Fibroblast of skin of right biceps (primary cell): ENCODE results near the gene MTF1.

Experiments used
- DNase-seq: peaks from one replicate; pipeline ENCODE4 v3.0.0-alpha.2; 2013

The MTF1 gene

DNA sequence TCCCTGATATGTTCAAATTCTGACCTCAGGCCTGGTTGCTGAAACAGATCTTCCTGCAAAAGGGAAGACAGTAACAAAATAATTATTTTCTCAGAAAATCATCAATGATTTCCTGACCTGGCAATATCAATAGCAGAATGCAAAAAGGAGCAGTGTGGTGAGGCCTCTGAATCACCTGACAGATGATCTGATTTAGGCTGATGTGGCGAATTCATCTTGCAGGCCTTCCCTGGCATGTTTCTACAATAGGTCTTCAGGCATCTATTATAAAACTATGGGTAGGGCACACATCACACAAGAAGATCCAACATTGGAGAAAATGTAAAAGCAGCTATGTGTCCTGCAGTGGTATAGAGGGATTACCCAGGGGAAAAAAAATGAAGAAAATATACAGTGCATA, 7.1 kb upstream of the MTF1 start:
- DNase-seq, result no peak

DNA sequence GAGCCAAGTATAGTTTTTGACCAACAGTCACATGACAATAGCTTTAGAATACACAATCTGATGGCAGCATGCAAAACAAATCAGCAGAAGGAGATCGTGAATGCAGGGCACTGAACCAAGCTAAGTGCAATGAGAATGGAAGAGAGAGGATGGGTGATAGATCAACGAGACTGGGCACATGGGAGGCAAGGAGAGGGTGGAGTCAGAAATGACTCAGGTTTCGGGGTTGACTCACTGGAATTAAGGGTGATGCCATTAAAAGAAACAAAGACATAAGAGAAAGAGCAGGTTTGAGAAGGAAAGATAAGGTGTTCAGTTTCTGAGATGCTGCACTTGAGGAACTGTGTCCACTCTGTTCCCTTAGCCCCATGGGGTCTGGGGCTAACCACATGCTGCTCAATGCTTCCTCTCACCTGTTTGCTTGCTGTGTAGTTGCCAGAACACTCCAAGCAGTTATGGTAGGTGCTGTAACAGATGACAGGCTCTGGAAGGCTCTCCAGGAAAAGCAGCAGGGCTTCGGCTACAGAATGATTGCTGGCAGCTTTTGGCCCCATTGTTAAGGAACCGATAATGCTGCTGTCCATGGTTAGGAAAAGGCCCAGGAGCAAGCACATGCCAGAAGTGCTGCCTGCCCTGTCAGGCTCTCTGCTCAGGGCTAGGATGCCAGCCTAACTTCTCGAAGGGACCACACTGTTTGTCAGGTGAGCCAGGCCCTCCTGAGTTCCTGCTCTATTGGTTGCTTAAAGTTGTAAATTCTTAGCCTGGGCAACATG, 6.1 kb upstream of the MTF1 start:
- peak; percentile 23 for DNase-seq

DNA sequence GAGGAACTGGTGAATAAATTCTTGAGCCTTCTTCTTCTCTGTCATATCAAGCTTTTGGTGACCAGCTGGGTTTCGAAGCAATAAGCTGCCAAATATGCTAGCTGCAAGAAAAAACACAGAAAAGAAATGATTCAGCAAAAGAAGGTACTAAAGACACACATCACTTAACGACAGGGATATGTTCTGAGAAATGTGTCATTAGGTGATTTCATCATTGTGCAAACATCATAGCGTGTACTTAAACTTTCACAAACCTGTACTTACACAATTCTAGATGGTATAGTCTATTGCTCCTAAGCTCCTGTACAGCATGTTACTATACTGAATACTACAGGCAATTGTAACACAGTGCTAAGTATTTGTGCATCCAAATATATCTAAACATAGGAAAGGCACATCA, 2.9 kb upstream of the MTF1 start:
- no peak for DNase-seq

DNA sequence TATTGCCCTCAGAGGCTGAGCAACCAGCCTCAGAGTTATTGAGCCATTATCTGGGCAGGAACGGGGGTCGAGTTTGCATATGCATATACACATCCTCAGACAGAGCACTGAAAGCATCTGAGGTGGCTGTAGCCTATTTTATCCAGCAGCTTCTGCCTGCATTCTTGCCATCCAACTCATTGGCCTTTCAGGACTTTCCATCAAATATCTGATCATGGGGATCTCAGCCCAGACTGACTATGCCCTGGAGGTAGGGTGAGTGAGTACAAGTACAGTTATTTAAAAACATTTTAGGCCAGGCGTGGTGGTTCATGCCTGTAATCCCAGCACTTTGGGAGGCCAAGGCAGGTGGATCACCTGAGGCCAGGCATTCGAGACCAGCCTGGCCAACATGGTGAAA, 1.8 kb upstream of the MTF1 start:
- DNase-seq, result no peak

DNA sequence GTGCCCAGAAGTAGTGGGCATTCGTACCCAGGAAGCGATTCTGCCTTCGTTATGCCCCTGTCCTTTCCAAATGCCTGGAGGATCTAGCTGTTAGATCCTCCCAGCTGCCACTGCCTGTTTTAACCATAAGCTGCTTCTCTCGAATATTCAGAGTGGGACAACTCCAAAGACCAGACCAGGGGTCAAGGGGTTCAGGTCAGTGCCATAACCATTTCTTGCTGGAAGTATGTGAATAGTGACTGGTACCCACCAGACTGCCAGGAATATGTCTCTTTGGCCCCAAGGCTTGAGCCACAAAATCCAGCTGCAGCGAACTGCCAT, 914 bp upstream of the MTF1 start:
- DNase-seq, result no peak

DNA sequence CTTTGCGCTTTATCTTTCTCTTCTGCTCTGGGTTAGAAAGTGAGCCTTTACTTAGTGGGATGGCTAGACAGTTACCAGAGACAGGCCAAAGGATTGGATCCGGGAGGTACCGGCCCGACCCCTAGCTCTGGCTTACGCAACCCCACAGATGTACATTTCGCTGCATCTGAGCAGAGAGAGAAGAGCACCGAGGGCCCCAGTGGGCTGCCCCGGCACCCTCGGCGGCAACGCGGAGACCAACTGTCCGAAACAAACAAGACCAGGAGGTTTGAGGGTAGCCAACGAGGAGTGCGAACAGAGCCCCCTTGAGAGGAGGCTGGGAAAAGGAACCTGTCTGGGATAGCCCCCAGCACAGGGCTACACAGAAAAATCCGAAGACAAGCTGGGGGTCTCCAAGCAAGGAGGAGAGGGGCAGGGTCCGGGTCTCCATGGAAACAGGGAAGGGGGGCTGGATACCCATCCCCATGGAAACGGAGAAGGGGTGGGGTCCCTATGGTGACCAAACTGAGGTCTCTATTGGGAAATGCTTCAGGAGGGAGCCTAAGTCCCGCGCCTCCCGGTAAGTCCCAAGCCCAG, 373 bp downstream of the MTF1 start:
- DNase-seq, result peak; percentile 8

DNA sequence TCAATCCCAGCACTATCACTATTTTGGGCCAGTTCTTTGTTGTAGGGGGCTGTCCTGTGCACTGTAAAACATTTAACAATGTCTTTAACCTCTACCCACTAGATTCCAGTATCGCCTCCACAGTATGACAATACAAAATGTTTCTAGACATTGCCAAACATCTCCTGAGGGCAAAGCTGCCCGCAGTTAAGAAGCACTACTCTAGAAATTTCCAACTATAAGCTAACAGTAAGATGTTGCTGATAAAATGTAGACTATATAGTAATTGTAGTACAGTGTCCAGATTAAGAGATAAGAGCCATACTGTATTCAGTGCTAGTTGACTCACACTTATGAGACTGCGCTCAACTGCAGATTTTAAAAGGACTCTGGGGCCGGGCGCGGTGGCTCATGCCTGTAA, 5.0 kb downstream of the MTF1 start:
- no peak for DNase-seq

DNA sequence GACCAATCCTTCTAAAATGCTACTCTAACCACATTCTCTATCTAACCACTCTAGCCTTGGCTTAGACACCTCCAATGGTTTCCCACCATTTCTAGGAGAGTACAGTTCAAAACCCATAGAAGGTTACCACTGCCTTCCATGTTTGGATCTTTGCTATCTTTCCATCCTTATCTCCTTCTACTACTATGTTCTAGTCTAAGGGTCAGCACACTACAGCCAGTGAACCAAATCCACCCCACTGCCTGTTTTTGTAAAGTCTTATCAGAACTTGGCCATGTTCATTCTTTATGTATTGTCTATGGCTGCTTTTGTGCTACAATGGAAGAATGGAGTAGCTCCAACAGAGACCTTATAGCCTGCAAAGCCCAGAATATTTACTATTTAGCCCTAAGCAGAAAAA, 6.2 kb downstream of the MTF1 start:
- no peak for DNase-seq

DNA sequence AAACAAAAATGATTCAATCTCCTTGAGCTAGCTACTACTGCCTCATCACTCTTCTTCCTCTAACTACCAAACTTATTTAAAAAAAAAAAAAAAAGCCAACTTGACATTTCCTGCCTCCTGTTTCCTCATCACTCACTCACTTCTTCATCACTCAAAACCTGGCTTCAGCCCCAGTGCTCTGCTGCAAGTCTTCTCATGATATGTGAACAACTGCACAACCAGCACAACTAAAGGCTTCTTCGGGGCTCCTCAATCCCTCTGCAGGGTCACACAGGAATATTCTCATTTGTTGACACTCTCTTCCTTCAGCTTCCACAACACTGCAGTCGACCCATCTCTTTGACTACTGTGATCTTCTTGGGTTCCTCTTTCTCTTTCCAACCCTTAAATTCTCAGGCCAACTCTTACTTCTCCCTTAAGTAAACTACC, 7.6 kb downstream of the MTF1 start:
- no peak for DNase-seq

DNA sequence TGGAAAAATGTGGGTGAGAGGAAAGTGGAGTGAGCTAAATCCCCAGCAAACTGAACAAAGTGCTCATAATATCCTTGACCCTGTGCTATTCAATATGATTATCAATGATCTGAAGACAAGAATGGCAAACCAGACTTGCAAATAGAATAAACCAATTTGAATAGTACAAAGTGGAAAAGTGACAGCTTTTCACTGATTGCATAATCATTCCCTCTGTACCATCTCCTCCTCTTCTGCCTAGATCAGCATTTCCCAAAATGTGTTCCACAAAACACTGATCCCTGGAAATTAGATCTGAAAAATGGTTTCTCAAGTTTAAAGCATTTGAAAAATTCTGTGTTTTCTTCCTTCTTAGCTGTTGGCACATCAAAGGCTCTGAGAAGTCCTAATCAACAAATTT, 8.1 kb downstream of the MTF1 start:
- DNase-seq, result no peak

DNA sequence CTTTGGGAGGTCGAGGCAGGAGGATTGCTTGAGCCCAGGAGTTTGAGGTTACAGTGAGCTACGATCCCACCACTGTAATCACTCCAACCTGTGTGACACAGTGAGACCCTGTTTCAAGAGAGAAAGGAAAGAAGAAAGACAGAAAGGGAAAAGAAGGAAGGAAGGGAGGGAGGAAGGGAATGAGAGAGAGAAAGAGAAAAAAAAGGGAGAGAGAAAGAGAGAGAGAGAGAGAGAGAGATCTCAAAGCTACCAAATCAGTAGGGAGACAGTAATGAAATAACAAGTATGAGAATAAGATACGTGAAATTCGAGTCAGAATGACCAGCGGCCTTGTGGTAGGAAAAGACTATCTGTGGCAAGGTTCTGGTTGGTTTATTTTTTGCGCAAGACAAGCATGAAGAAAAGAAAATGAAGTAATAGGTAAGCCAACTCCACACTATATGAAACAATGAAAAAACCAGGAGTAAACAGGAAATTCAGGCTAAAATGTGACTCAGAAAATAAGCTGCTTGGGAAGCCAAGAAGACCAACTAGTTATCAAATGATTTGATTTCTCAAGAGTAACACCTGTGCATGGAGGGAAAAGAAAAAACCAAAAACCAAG, 8.9 kb downstream of the MTF1 start:
- DNase-seq, result no peak

DNA sequence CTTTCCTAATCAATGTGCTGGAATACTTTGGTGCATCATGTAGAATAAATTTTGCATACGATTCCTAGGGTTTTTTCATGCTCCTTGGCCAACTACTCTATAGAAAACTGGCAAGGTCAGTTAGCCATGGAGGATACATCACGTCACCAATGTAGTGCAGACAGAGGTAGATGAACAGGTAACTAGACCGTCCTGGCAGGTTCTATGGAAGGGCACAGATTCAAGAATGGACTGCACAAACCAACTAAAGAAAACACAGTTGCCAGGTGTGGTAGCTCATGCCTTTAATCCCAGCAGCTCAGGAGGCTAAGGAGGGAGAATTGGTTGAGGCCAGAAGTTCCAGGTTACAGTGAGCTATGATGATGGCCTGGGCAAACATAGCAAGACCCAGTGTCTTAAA, 9.9 kb downstream of the MTF1 start:
- DNase-seq, result no peak

DNA sequence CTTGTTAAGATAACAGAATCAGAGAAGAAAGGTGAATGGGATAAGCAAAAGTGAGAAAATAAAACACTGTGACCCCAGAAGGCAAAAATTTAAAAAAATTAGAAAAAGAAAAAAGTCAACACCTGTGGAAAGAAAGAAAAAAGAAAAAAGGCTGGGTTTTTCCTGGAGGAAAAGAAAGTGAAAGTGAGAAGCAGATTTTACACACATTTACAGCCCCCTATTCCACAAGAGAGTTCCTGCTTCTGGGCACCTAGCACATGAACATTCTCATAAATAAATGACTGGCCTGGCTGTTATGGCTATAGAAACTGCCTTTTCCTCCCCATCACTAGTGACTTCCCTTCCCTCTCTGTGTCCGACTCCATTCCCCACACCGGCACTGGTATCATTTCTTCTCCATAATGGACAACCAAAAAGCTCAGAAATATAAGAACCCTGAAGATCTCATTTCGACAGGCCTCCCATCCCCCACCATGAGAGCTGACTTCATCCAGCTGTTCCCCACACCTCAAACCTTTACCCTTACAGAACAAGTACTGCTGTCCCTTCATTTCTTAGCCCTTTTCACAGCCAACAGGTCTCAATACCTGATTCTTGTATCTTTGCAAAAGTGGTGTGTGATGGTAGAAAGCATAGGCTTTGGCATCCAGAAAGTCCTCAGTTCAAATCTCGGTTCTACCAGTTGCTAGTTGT, 12.6 kb downstream of the MTF1 start:
- no peak for DNase-seq

DNA sequence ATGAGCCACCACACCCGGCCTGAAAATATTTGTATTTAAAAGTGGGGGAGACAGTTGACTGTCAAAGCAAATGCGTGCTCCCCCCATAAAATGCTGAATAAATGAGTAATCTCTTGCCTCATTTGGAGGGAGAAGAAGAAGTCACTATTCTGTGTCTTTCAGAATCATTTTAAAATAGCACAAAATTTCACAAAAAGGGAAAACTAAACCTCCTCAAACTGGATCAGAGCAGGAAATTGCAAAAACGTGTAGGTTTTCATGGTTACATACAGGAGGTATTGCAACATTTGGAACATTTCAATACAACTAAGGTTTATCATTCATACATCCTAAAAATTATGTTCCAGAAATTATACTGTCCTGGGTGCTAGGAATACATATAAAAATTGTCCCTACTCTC, 13.6 kb downstream of the MTF1 start:
- DNase-seq, result no peak

DNA sequence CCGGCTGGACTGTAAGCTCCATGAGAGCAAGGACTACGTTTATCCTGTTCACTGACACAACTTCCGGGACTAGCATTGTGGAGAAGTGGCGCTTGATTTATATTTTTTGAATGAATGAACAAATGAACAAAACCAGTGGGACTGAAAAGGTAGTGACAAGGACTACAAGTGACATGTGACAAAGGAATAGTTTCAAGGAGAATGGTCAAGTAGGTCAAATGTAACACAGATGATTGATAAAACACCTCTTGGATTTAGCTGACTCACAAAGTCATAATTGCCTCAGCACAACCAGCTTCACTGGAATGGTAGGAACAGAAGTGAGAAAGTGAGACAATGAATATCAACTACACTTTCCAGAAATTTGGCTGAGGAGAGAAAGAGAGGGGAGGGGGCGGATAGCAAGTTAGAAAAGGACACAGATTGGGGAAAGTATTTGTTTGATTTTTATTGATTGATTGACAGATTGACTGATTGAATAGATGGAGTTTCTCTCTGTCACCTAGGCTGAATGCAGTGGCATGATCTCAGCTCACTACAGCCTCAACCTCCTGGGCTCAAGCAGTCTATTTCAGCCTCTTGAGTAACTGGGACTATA, 14.2 kb downstream of the MTF1 start:
- DNase-seq, result no peak

DNA sequence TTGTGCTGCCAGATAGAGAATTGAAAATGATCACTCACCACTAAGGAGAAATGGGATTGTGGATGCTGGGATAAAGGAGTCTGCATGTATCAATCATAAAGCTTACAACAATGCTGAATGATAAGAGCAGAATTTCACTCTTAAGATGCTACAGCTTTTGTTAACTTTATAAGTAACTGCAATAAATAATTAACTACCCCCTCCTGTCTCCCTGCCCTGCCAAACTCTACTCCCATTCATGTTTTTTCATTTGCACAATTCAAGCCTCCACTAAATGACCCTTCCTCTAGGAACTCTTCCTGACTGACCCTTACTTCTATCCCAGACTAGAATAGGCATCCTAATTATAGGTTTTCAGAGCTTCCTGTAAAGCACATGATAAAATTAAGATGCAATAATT, 14.9 kb downstream of the MTF1 start:
- no peak for DNase-seq

DNA sequence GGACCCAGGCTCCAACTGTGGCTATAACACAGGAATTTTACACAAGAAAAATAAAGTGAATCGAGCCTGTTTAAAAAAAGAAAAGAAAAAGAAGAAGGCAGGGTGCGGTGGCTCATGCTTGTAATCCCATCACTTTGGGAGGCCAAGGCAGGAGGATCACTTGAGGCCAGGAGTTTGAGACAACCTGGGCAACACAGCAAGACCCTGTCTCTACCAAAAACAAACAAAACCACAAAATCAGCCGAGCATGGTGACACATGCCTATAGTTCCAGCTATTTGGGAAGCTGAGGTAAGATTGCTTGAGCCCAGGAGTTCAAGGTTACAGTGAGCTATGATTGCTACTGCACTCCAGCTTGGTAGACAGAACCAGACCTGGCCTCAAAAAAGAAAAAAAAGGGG, 17.7 kb downstream of the MTF1 start:
- DNase-seq, result no peak

DNA sequence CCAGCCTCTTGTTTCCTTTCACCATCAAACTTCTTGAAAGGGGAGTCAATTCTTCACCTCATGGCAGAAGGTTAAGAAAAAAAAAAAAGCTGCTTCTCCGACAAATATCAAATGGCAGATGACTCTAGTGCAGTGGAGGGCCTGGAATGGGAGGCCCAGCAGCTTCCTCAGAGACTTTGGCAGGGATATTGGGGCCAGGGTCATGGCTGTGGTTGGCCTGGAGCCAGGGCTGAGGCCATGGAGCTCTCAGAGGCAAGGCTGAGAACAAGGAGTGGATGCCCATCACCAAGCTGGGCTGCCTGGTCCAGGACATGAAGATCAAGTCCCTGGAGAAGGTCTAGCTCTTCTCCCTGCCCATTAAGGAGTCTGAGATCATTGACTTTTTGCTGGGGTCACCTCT, 18.7 kb downstream of the MTF1 start:
- DNase-seq, result no peak

DNA sequence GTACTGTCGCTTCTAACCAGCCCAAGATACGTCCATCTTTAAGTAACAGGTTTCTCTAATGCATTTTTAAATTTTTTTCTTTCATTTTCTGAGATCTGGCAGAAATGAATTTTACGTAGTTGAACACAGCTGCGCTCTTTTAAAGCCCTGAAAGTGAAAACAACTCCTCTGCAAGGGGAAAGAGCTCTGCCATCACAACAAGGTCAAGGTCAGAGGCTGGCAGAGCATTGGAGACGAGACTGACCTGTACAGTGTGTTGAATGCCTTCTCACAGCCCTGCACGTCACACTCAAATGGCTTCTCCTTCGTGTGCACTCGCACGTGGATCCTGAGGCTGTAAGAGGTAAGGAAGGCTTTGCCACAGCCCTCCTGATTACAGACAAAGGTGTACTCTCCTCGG, 19.7 kb downstream of the MTF1 start:
- no peak for DNase-seq

DNA sequence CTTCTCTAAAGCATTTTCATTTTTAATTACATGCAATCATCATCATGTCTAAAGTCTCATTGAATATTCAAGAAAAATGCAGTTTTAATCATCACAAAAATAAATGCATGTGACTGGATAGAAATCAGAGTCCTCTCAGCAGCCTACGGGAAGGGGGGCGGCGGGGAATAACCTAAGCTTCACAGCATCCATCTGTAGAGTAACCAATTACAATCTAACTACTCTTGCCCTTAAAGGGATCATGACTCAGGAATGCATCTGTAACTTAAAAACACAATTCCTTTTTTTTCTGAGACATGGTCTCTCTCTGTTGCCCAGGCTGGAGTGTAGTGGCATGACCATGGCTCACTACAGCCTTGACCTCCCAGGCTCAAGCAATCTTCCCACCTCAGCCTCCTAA, 22.6 kb downstream of the MTF1 start:
- no peak for DNase-seq

DNA sequence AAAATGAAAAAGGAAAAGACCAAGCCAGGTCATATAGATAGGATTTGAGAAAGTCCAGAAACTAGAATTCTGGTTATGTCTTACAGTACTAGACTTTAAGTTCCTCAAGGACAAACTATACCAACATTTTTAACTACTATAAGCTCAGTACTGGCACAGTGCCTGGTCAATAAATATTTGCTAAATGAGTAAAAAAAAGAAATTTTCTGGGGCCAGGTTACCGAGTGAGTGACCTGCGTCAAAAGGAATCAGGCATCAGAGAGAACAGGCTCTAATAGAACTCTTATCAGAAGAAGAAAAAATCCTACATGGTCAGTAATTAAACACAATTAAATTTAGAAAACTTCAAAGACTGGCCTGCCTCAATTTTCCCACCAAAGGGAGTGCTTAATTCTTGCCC, 27.6 kb downstream of the MTF1 start:
- no peak for DNase-seq

DNA sequence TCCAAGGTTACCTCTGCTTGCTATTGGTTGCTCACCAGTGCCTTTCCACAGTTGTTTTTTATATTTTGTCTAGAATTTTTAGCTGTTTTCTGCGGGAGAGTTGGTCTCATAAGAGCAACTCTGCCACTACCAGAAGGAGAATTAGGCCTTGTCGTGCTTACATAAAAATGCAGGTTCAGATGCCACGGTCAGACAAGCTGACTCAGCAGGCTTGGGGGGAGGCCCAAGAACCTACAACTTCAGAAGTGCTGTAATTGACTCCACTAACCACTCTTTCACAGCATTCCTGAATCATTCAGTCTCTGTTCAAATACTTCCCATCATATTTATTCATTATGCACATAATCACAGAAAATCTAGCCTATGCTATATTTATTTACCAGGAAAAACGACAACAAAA, 28.3 kb downstream of the MTF1 start:
- DNase-seq, result no peak

DNA sequence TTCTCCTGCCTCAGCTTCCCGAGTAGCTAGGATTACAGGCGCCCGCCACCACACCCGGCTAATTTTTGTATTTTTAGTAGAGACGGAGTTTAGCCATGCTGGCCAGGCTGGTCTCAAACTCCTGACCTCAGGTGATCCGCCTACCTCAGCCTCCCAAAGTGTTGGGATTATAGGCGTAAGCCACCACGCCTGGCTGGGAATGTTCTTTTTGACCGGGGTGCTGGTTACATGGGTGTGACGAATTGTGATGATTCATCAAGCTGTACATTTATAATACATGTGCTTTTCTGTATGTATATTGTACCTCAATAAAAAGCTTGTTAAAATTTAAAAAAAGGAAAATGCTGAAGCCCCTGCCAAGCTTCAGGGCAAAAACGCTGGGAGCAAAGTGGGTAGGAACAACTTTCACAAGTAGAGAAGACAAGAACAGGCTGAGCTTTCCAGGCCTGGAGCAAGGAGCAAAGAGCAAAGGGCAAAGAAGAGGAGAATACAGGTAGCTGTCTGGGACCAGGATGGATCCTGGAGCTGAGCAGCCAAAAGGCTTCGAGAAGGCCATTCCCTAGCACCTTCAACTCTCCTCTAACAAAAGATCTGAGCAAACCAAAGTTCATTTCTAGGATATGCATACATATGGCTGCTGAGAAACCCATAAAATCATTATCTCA, 30.9 kb downstream of the MTF1 start:
- DNase-seq, result no peak
